ENCODE results near the gene ATP2B2. TPM values are rescaled to one million over a fixed set of nuclear protein-coding genes. Genes with fewer than 3 reads are reported as not detected.
A peak's percentile ranks its signal among the peaks of the same experiment; 100 is the strongest.

The ATP2B2 gene
- total RNA-seq, 2 donors from 2014 or later = 0.07 to 0.11 TPM

- TF ChIP-seq CTCF (IDR thresholded peaks at IDR 0.05) = no peak
- no peaks in the 10 kb centered on the region for H3K36me3 ChIP-seq
- H3K9ac ChIP-seq (ENCODE audit: low read depth in 2 of 2, low read length in 2 of 2) = no peak overlapping the region
- no peaks in the 10 kb centered on the region for H3K27me3 ChIP-seq
- DNase-seq = no peak
- no peak overlapping the region for H3K4me3 ChIP-seq
- intact Hi-C loops (cut with DNase I) = no loop called here
- H3K9me3 ChIP-seq = no peaks in the 10 kb centered on the region
- no peak overlapping the region for H3K27ac ChIP-seq
- H3K4me1 ChIP-seq = no peaks in the 10 kb centered on the region
Observed at GRCh38 chr3:10496121-10496863, 9.1 kb downstream of the ATP2B2 start.

GRCh38 chr3:10495614-10496013 lies 9.8 kb downstream of the ATP2B2 start:
- no peaks in the 10 kb centered on the region for H3K9me3 ChIP-seq
- H3K27ac ChIP-seq = no peak overlapping the region
- no peaks in the 10 kb centered on the region for H3K36me3 ChIP-seq
- intact Hi-C loops (cut with DNase I) = no loop called here
- no peaks in the 10 kb centered on the region for H3K27me3 ChIP-seq
- H3K4me1 ChIP-seq = no peaks in the 10 kb centered on the region
- no peak overlapping the region for H3K4me3 ChIP-seq
- no peak overlapping the region for H3K9ac ChIP-seq (ENCODE audit: low read depth in 2 of 2, low read length in 2 of 2)
- DNase-seq = no peak
- TF ChIP-seq CTCF (IDR thresholded peaks at IDR 0.05) = no peak

GRCh38 chr3:10495003-10495402 lies 10.4 kb downstream of the ATP2B2 start:
- no peaks in the 10 kb centered on the region for H3K36me3 ChIP-seq
- intact Hi-C loops (cut with DNase I) = no loop called here
- H3K4me1 ChIP-seq = no peaks in the 10 kb centered on the region
- TF ChIP-seq CTCF (IDR thresholded peaks at IDR 0.05) = no peak
- DNase-seq = peak; percentile 21
- no peak overlapping the region for H3K4me3 ChIP-seq
- no peak overlapping the region for H3K9ac ChIP-seq (ENCODE audit: low read depth in 2 of 2, low read length in 2 of 2)
- H3K27ac ChIP-seq = no peak overlapping the region
- H3K9me3 ChIP-seq = no peaks in the 10 kb centered on the region
- no peaks in the 10 kb centered on the region for H3K27me3 ChIP-seq

GRCh38 chr3:10494180-10494579 lies 11.2 kb downstream of the ATP2B2 start:
- no peaks in the 10 kb centered on the region for H3K9me3 ChIP-seq

GRCh38 chr3:10493202-10493589 lies 12.2 kb downstream of the ATP2B2 start:
- H3K4me3 ChIP-seq = no peak overlapping the region
- no peak for TF ChIP-seq CTCF (IDR thresholded peaks at IDR 0.05)
- H3K9me3 ChIP-seq = no peaks in the 10 kb centered on the region
- no peak overlapping the region for H3K27ac ChIP-seq
- no peak overlapping the region for H3K9ac ChIP-seq (ENCODE audit: low read depth in 2 of 2, low read length in 2 of 2)
- intact Hi-C loops (cut with DNase I) = no loop called here
- no peak for DNase-seq
- H3K4me1 ChIP-seq = no peaks in the 10 kb centered on the region
- H3K27me3 ChIP-seq = no peaks in the 10 kb centered on the region
- no peaks in the 10 kb centered on the region for H3K36me3 ChIP-seq

More at GRCh38 chr3:10494180-10494579, 11.2 kb downstream of the ATP2B2 start:
- intact Hi-C loops (cut with DNase I) = no loop called here
- H3K9ac ChIP-seq (ENCODE audit: low read depth in 2 of 2, low read length in 2 of 2) = no peak overlapping the region
- H3K4me1 ChIP-seq = no peaks in the 10 kb centered on the region
- no peaks in the 10 kb centered on the region for H3K36me3 ChIP-seq
- DNase-seq = no peak
- H3K27ac ChIP-seq = no peak overlapping the region
- TF ChIP-seq CTCF (IDR thresholded peaks at IDR 0.05) = no peak
- no peaks in the 10 kb centered on the region for H3K27me3 ChIP-seq
- H3K4me3 ChIP-seq = no peak overlapping the region
